Daoy (cell line): ENCODE measurements around the gene PGA5. TPM values are rescaled to one million over a fixed set of nuclear protein-coding genes. Genes with fewer than 3 reads are reported as not detected.

Source experiments
- DNase-seq: peaks from one replicate; pipeline ENCODE4 v3.0.0-alpha.2; 2015; ENCODE audit warnings: low read depth
- total RNA-seq: library from RNA; depleted of rRNA; stranded (reverse); fragments of >200 nt; shearing (Covaris generic); gene quantifications from 2 replicates; pipeline ENCODE4 v1.2.3, GENCODE V29; 2014; rRNA removed

Gene PGA5
- total RNA-seq, 1 experiment from 2014 or later = not detected

DNA sequence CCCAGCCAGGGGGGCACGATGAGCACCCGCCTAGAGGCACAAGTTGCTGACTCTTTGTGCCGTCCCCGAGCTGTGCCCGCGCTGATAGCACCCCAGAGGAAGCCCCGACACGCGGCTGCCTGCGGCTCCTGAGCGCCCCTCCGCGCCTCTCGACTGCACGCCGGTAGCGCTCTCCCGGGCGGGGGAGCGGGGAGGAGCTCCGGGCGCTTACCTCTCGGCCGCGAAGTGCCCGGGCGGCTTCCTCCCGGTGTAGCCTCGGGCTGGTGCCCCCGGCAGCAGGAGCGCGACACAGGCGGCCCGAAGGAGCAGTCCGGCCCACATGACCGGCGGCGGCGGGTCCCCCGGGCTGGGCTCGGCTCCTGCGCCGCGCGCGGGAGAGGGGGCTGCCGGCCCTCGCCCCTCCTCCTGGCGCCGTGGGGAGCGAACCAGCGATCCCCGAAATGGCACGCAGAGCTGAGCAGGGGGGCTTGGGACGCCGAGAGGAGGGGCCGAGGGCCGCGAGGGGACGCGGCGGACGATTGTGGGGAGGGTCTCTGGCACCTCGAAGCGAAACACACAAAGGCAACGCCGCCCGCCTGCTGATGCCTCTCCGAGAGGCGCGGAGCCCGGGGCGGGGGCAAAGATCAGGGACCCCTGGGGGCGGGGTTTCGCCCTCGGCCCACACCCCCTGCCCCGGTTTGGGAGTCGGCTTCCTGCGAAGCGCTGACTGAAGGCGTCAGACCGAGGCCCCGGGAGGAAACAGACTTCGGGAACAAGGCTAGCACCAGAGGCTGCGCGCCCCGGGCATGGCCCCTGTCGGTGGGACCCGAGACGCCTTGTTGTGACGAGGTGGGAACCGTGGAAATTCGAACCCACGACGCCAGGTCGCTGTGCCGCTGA is 54.0 kb downstream of the PGA5 start, which contains the start of gene VWCE:
Gene VWCE, minus strand, starts transcription at position 600 of the 879 bp plus-strand sequence. Its CDS starts 279 bp downstream, at position 321.
- peak; percentile 63 for DNase-seq

DNA sequence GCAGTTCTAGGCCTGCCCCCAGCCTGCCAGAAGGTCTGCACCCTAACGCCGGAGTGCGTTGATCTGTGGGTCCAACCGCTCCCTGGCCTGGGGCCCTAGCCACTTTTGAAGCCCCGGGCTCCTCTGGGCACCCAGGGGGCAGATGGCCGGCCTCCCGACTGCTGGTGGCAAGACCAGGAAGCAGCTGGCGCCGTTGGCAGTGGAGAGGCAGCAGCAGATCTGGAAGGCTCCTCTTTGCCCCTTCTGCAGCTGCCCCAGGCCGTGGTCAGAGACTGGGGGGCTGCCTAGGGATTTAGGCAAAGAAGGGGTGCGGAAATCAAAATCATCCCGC is 54.6 kb downstream of the PGA5 start:
- no peak for DNase-seq

DNA sequence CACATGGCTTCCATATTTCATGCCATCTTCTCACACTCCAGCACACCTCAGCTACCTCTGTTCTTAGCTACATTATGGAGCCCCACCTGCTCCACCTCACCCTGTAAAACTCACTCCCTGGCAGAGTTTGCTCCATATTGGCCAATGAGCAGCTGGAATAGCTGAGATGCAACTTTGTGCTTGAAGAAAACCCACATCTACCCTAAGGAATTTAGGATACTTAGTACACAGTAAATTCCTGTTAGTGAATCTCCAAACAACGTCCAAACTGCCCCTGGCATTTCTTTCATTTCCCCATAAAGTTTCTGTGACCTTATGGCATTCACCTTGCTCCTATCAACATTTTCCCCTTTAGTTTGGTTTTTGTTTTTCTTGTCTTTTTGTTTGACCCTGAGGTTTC is 56.4 kb downstream of the PGA5 start:
- no peak for DNase-seq

DNA sequence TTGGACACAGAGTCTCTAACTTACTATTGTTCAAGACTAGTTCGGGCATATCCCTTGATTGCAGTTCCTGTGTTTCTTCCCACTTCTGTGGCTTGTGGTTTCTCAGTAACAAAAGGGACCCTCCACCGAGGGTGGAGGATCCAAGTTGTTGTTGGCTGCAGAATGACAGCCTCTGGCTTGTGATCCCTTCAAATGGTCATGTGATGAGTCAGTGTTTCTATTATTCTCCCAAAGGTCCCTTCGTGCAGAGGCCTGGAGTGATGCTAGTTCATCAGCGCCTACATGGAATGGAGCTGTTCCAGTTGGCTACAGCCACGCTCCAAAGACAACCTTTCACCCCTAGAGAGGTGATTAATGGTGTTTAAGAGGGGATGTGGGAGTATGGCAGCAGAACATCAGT is 56.8 kb downstream of the PGA5 start:
- peak; percentile 90 for DNase-seq

DNA sequence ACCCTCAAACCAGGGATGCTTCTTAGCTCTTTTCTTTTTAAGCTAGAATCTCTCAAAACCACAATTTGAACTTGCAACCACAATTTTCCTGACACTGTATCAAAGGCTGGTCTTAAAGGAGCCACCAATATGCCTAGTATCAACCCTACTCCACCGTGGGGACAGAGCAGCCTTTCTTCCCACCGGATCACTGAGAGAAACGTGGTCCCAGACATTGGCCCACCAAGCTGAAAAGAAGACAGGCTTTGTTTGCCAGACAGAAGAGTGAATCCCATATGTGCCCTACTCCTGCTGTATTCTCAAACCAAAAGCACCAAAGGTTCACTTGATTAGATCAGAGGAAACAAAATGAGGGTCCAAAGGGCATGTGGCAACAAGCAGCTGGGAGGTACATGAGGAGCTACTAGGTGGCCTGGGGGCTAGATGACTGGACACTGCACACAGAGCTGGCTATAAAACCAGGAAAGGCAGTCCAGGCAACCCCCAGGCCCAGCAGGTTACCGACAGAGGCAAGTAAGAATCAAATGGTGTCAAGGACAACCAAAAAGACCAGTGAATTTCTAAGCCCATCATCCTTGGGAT is 57.8 kb downstream of the PGA5 start:
- no peak for DNase-seq

Other genes starting within 250 kb of the PGA5 start
- gene CD5, start 138.7 kb upstream of the PGA5 start, total RNA-seq = not detected in 2 replicates
- gene VPS37C, start 79.7 kb upstream of the PGA5 start, total RNA-seq = 7.8 and 11.5 TPM in 2 replicates
- not detected in 2 replicates for gene PGA3, start 37.7 kb upstream of the PGA5 start, total RNA-seq
- gene PGA4, start 18.8 kb upstream of the PGA5 start, total RNA-seq = not detected in 2 replicates
- not detected in 2 replicates for gene VWCE, start 54.1 kb downstream of the PGA5 start, total RNA-seq
- 153 and 180 TPM in 2 replicates for gene DDB1, start 91.9 kb downstream of the PGA5 start, total RNA-seq
- gene TKFC, start 92.1 kb downstream of the PGA5 start, total RNA-seq = 28.0 and 30.6 TPM in 2 replicates
- 12.4 and 14.6 TPM in 2 replicates for gene CYB561A3, start 120.7 kb downstream of the PGA5 start, total RNA-seq
- 40.2 and 49.4 TPM in 2 replicates for gene TMEM138, start 121.2 kb downstream of the PGA5 start, total RNA-seq
- gene TMEM216, start 151.4 kb downstream of the PGA5 start, total RNA-seq = 8.1 and 12.9 TPM in 2 replicates
- 16.6 and 22.3 TPM in 2 replicates for gene CPSF7, start 188.8 kb downstream of the PGA5 start, total RNA-seq
- 46.7 and 61.0 TPM in 2 replicates for gene SDHAF2, start 188.9 kb downstream of the PGA5 start, total RNA-seq